Natural killer cell (primary cell): ENCODE data around the gene NDUFV3. TPM values are rescaled to one million over a fixed set of nuclear protein-coding genes. Genes with fewer than 3 reads are reported as not detected.
"Not testable (repeated sequence)": the region's sequence is repeated elsewhere in the genome, so short reads cannot be mapped to it uniquely, and the experiment has no call there.

ENCODE experiments used
- ATAC-seq, 3 donors: fragments of 150-1000 bp in 2 of 3; fragments of 200-7000 bp in 1 of 3; cut with Tn5 transposase; 1 replicate in 1 of 3; 2 replicates in 2 of 3; pipeline ENCODE4 v1.10.0; 2021; ENCODE audit warnings: mild to moderate bottlenecking in 2 of 3, moderate library complexity in 2 of 3
- DNase-seq, 2 donors: peaks; one replicate each; pipeline versions ENCODE4 v3.0.0 to v3.0.0-alpha.2; 2013 to 2021; ENCODE audit warnings: mixed read lengths in 1 of 2
- H3K27ac ChIP-seq: one replicate; pipeline ENCODE4 v1.5.1; 2013; ENCODE audit warnings: mild to moderate bottlenecking, low read length
- H3K27me3 ChIP-seq: one replicate; pipeline ENCODE4 v1.6.1; 2013; ENCODE audit warnings: low read length; ENCODE audit not compliant: control insufficient read depth, insufficient read depth
- H3K36me3 ChIP-seq: one replicate; pipeline ENCODE4 v1.6.1; 2013; ENCODE audit warnings: low read length; ENCODE audit not compliant: control insufficient read depth, insufficient read depth
- H3K4me1 ChIP-seq: one replicate; pipeline ENCODE4 v1.6.1; 2013; ENCODE audit warnings: low read length; ENCODE audit not compliant: control insufficient read depth, insufficient read depth
- H3K4me3 ChIP-seq: one replicate; pipeline ENCODE4 v1.5.1; 2013; ENCODE audit warnings: low read length
- H3K9me3 ChIP-seq: one replicate; pipeline ENCODE4 v1.6.1; 2013; ENCODE audit warnings: low read length; ENCODE audit not compliant: control insufficient read depth, insufficient read depth
- H3K27ac Mint-ChIP-seq, 2 donors: one replicate each; pipeline ENCODE4 v1.8.0; 2022; ENCODE audit warnings: mild to moderate bottlenecking in 2 of 2, mixed read lengths in 2 of 2, moderate library complexity in 1 of 2
- H3K27me3 Mint-ChIP-seq, 2 donors: one replicate each; pipeline ENCODE4 v1.8.0; 2022; ENCODE audit warnings: low read depth in 2 of 2, mixed read lengths in 2 of 2
- H3K36me3 Mint-ChIP-seq: one replicate; pipeline ENCODE4 v1.8.0; 2022; ENCODE audit warnings: mixed read lengths
- H3K4me1 Mint-ChIP-seq, 2 donors: one replicate each; pipeline ENCODE4 v1.8.0; 2022; ENCODE audit warnings: mixed read lengths in 2 of 2
- H3K4me3 Mint-ChIP-seq: one replicate; pipeline ENCODE4 v1.8.0; 2022; ENCODE audit warnings: mild to moderate bottlenecking, moderate library complexity, mixed read lengths
- H3K9me3 Mint-ChIP-seq, 2 donors: one replicate each; pipeline ENCODE4 v1.8.0; 2022; ENCODE audit warnings: mixed read lengths in 2 of 2
- WGBS: methylation state at CpG from one replicate; pipeline ENCODE4 v1.1.7; 2013; ENCODE audit warnings: missing lambda C conversion rate; ENCODE audit not compliant: insufficient coverage; 5-methylcytosine and 5-hydroxymethylcytosine counted together
- intact Hi-C: fragments of 100-400 bp; cut with micrococcal nuclease; formaldehyde crosslinking; loops from one replicate; pipeline ENCODE4 v1.14.2; 2022
- total RNA-seq, 4 donors: library from RNA; stranded (reverse); fragments of 120-200 nt in 1 of 4; gene quantifications; one replicate each; pipeline versions ENCODE4 v1.2.3 to v1.2.4, GENCODE V29; 2013 to 2022
- TF ChIP-seq, protein P1 (sequence below): fragments of 200-600 bp; IDR thresholded peaks from one replicate; pipeline ENCODE4 v1.8.0; 2022; ENCODE audit warnings: antibody characterized with exemption

Gene NDUFV3
- total RNA-seq, 3 donors from 2014 or later (not counting 1 experiment from before 2014, with no cell fraction given): 21.8 to 25.7 (median 23.9) TPM

DNA sequence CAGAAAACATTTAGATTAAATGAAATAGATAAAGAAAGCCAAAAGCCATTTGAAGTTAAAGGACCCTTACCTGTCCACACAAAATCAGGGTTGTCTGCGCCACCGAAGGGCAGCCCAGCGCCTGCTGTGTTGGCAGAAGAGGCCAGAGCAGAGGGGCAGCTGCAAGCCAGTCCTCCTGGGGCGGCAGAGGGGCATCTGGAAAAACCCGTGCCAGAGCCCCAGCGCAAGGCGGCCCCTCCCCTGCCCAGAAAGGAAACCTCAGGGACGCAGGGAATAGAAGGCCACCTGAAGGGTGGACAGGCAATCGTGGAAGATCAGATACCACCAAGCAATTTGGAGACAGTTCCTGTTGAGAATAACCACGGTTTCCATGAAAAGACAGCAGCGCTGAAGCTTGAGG, 10.7 kb downstream of the NDUFV3 start:
- Mint-ChIP-seq H3K27ac (no peak overlapping the region), H3K4me3 (no peak overlapping the region), H3K27me3 (no peaks in the 10 kb centered on the region), H3K9me3 (no peaks in the 10 kb centered on the region), H3K4me1 (peaks cover 0 to 7% of the 10 kb centered on the region in 2 donors), H3K36me3 (peaks cover 6% of the 10 kb centered on the region)
- no peak overlapping the region for H3K4me3 ChIP-seq
- peaks cover 50% of the 10 kb centered on the region for H3K36me3 ChIP-seq
- no peak for ATAC-seq
- no peaks in the 10 kb centered on the region for H3K27me3 ChIP-seq
- TF ChIP-seq, protein P1, sequence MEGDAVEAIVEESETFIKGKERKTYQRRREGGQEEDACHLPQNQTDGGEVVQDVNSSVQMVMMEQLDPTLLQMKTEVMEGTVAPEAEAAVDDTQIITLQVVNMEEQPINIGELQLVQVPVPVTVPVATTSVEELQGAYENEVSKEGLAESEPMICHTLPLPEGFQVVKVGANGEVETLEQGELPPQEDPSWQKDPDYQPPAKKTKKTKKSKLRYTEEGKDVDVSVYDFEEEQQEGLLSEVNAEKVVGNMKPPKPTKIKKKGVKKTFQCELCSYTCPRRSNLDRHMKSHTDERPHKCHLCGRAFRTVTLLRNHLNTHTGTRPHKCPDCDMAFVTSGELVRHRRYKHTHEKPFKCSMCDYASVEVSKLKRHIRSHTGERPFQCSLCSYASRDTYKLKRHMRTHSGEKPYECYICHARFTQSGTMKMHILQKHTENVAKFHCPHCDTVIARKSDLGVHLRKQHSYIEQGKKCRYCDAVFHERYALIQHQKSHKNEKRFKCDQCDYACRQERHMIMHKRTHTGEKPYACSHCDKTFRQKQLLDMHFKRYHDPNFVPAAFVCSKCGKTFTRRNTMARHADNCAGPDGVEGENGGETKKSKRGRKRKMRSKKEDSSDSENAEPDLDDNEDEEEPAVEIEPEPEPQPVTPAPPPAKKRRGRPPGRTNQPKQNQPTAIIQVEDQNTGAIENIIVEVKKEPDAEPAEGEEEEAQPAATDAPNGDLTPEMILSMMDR: no peak
- H3K27ac ChIP-seq: no peak overlapping the region
- no peaks in the 10 kb centered on the region for H3K9me3 ChIP-seq
- no peaks in the 10 kb centered on the region for H3K4me1 ChIP-seq
- no peak for DNase-seq
- intact Hi-C loops: no loop called here
- WGBS: 97% methylated on average over 11 of the region's 11 CpGs

DNA sequence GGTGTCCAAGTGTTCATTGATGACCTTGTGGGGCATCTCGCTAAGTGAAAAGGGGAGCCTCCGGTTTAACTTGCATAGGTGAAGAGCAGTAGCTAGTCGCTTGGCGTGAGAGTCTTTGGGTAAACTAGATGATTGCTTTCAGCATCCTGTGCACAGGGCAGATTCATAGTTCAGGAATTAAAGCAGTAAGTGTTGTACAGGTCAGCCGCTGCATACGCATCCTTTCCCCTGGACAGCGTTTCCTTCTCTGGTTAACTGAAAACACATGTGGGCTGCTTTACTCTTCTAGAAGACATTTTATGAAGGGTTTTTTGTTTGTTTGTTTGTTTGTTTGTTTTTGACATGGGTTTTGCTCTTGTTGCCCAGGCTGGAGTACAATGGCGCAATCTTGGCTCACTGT, 12.1 kb downstream of the NDUFV3 start:
- intact Hi-C loops: no loop called here
- Histone ChIP-seq H3K27ac (no peak overlapping the region), H3K4me1 (no peaks in the 10 kb centered on the region), H3K27me3 (no peaks in the 10 kb centered on the region), H3K36me3 (peaks cover 50% of the 10 kb centered on the region), H3K4me3 (no peak overlapping the region), H3K9me3 (no peaks in the 10 kb centered on the region)
- 98% methylated on average over 8 of the region's 8 CpGs for WGBS
- Mint-ChIP-seq H3K9me3 (no peaks in the 10 kb centered on the region), H3K27ac (no peak overlapping the region), H3K4me1 (peaks cover 0 to 5% of the 10 kb centered on the region in 2 donors), H3K36me3 (peaks cover 6% of the 10 kb centered on the region), H3K27me3 (no peaks in the 10 kb centered on the region), H3K4me3 (no peak overlapping the region)
- DNase-seq (no peak), ATAC-seq (no peak)
- TF ChIP-seq, protein P1: no peak

DNA sequence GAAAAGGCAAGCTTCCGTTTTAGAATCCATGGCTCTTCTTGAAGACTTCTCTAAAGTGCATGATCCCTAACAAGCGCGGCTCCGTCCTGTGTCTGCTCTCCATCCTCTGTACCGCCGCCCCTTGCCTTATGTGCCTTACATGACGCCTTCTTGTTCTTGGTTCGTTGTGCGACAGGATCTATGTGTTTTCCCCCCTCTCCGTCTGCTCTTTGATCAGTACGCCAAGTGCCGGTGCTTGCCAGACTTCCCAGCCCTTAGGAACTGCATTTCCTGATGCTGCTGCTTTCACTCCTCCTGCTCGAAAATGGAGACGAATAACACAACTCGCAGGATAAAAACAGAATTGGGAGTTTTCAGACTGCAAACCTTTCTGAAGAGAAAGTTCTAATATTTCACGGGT, 13.1 kb downstream of the NDUFV3 start:
- H3K4me1 Mint-ChIP-seq: peaks cover 0 to 5% of the 10 kb centered on the region in 2 donors
- TF ChIP-seq, protein P1: no peak
- no peak for DNase-seq
- no peaks in the 10 kb centered on the region for H3K9me3 Mint-ChIP-seq
- ATAC-seq: no peak
- WGBS: 97% methylated on average over 16 of the region's 16 CpGs
- intact Hi-C loops: no loop called here
- no peaks in the 10 kb centered on the region for H3K4me1 ChIP-seq
- H3K27ac Mint-ChIP-seq: peak overlapping the region in 1 of 2 donors; percentile 51
- H3K27me3 Mint-ChIP-seq: no peaks in the 10 kb centered on the region
- no peak overlapping the region for H3K4me3 Mint-ChIP-seq
- H3K4me3 ChIP-seq: no peak overlapping the region
- no peak overlapping the region for H3K27ac ChIP-seq
- no peaks in the 10 kb centered on the region for H3K9me3 ChIP-seq
- H3K36me3 Mint-ChIP-seq: peaks cover 6% of the 10 kb centered on the region
- no peaks in the 10 kb centered on the region for H3K27me3 ChIP-seq
- H3K36me3 ChIP-seq: peaks cover 55% of the 10 kb centered on the region

DNA sequence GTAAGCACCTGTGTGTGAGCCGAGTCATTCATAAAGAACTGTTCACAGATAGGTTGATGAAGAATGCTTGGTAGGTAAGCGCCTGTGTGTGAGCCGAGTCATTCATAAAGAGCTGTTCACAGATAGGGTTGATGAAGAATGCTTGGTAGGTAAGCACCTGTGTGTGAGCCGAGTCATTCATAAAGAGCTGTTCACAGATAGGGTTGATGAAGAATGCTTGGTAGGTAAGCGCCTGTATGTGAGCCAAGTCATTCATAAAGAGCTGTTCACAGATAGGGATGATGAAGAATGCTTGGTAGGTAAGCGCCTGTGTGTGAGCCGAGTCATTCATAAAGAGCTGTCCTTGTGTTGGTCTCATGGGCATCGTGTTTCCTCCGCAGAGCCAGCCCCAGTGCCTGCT, 15.4 kb downstream of the NDUFV3 start:
- ATAC-seq, H3K9me3 ChIP-seq, DNase-seq, H3K36me3 Mint-ChIP-seq, intact Hi-C loops, H3K27me3 Mint-ChIP-seq, H3K4me3 ChIP-seq, H3K4me1 ChIP-seq, H3K27ac Mint-ChIP-seq, H3K27ac ChIP-seq, H3K4me1 Mint-ChIP-seq, H3K4me3 Mint-ChIP-seq, H3K9me3 Mint-ChIP-seq, H3K27me3 ChIP-seq: not testable (repeated sequence)
- peaks cover 47% of the 10 kb centered on the region for H3K36me3 ChIP-seq
- WGBS: 96% methylated on average over 9 of the region's 9 CpGs

DNA sequence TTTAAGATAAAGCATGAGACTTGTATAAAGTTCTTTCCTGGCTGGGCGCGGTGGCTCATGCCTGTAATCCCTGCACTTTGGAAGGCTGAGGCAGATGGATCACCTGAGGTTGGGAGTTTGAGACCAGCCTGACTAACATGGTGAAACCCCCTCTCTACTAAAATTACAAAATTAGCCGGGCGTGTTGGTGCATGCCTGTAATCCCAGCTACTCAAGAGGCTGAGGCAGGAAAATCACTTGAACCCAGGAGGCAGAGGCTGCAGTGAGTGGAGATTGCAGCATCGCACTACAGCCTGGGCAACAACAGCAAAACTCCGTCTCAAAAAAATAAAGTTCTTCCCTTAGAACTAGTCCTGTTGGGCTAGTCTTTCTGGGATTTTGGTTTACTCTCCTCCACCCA, 18.8 kb downstream of the NDUFV3 start:
- 99% methylated on average over 6 of the region's 6 CpGs for WGBS
- intact Hi-C loops, H3K9me3 ChIP-seq, DNase-seq, H3K4me3 Mint-ChIP-seq, H3K27me3 ChIP-seq, H3K4me3 ChIP-seq, ATAC-seq, H3K4me1 Mint-ChIP-seq, H3K4me1 ChIP-seq, H3K9me3 Mint-ChIP-seq, H3K36me3 Mint-ChIP-seq, H3K27me3 Mint-ChIP-seq, H3K27ac Mint-ChIP-seq, H3K27ac ChIP-seq: not testable (repeated sequence)
- H3K36me3 ChIP-seq: peaks cover 28% of the 10 kb centered on the region
